Activated CD4-positive, CD25-positive, alpha-beta regulatory T cell treated with anti-CD3 and anti-CD28 coated beads, Interleukin-2, amount 50 U/mL, for 24 hours (primary cell): ENCODE measurements around the gene SYDE1.

ENCODE experiments used
- ATAC-seq, 2 donors: fragments of 150-1000 bp; cut with Tn5 transposase; one replicate each; pipeline ENCODE4 v1.10.0; 2021; ENCODE audit warnings: mild to moderate bottlenecking in 1 of 2, moderate library complexity in 1 of 2

Gene SYDE1

GRCh38 chr19:15125232-15126067 is 18.2 kb downstream of the SYDE1 start:
- ATAC-seq: peak; percentile 93 to 95

- ATAC-seq: no peak
Measured at GRCh38 chr19:15126131-15126910, 19.1 kb downstream of the SYDE1 start.

- ATAC-seq: no peak
Measured at GRCh38 chr19:15128162-15128770, 21.1 kb downstream of the SYDE1 start.

- ATAC-seq: no peak
Measured at GRCh38 chr19:15129856-15130585, 22.8 kb downstream of the SYDE1 start.

GRCh38 chr19:15136234-15136954 is 29.2 kb downstream of the SYDE1 start:
- peak in 1 of 2 donors; percentile 43 for ATAC-seq

GRCh38 chr19:15137777-15138176 is 30.6 kb downstream of the SYDE1 start:
- ATAC-seq: no peak

GRCh38 chr19:15138427-15138826 is 31.2 kb downstream of the SYDE1 start:
- no peak for ATAC-seq

GRCh38 chr19:15141143-15141542 is 33.9 kb downstream of the SYDE1 start:
- ATAC-seq: no peak

GRCh38 chr19:15142313-15142712 is 35.1 kb downstream of the SYDE1 start:
- ATAC-seq: no peak

GRCh38 chr19:15144046-15144646 is 36.9 kb downstream of the SYDE1 start:
- ATAC-seq: no peak

GRCh38 chr19:15147090-15147489 is 39.9 kb downstream of the SYDE1 start:
- no peak for ATAC-seq

- no peak for ATAC-seq
Measured at GRCh38 chr19:15149737-15150136, 42.5 kb downstream of the SYDE1 start.

GRCh38 chr19:15154002-15154612 is 46.9 kb downstream of the SYDE1 start:
- ATAC-seq: no peak

- ATAC-seq: no peak
Measured at GRCh38 chr19:15155296-15155695, 48.1 kb downstream of the SYDE1 start.

GRCh38 chr19:15156391-15156790 is 49.2 kb downstream of the SYDE1 start:
- ATAC-seq: no peak

GRCh38 chr19:15159251-15159650 is 52.0 kb downstream of the SYDE1 start:
- ATAC-seq: no peak

- no peak for ATAC-seq
Measured at GRCh38 chr19:15161028-15161984, 54.1 kb downstream of the SYDE1 start.
